Mucosa of rectum (tissue), 2 donors: Measurements from ENCODE around the gene GALNT12.

Experiments used
- H3K27ac ChIP-seq, 2 donors: one replicate each; pipeline ENCODE4 v1.7.0; 2013; ENCODE audit warnings: inconsistent platforms in 2 of 2, low read depth in 2 of 2, low read length in 2 of 2
- H3K27me3 ChIP-seq, 2 donors: one replicate each; pipeline ENCODE4 v1.7.0; 2013; ENCODE audit warnings: low read length in 2 of 2; ENCODE audit not compliant: control insufficient read depth in 2 of 2, insufficient read depth in 2 of 2
- H3K36me3 ChIP-seq, 2 donors: one replicate each; pipeline ENCODE4 v1.7.0; 2013; ENCODE audit warnings: low read length in 2 of 2; ENCODE audit not compliant: control insufficient read depth in 2 of 2, insufficient read depth in 2 of 2
- H3K4me1 ChIP-seq, 2 donors: one replicate each; pipeline ENCODE4 v1.7.0; 2013; ENCODE audit warnings: low read length in 2 of 2, mild to moderate bottlenecking in 1 of 2; ENCODE audit not compliant: control insufficient read depth in 2 of 2, insufficient read depth in 2 of 2
- H3K4me3 ChIP-seq, 2 donors: one replicate each; pipeline ENCODE4 v1.7.0; 2013; ENCODE audit warnings: low read length in 2 of 2
- H3K9ac ChIP-seq, 2 donors: one replicate each; pipeline ENCODE4 v1.7.0; 2013; ENCODE audit warnings: low read length in 2 of 2, low read depth in 1 of 2, mild to moderate bottlenecking in 1 of 2
- H3K9me3 ChIP-seq, 2 donors: one replicate each; pipeline ENCODE4 v1.7.0; 2013; ENCODE audit warnings: low read length in 2 of 2; ENCODE audit not compliant: control insufficient read depth in 2 of 2
- donor health status: healthy.
- donor health status: Normal muscosa, but diverticular disease.

The GALNT12 gene

GRCh38 chr9:98830554-98830953 lies 23.1 kb downstream of the GALNT12 start:
- no peak overlapping the region for H3K27ac ChIP-seq
- no peaks in the 10 kb centered on the region for H3K27me3 ChIP-seq
- peaks cover 39% of the 10 kb centered on the region in 2 donors for H3K36me3 ChIP-seq
- H3K9ac ChIP-seq: no peak overlapping the region
- H3K9me3 ChIP-seq: no peaks in the 10 kb centered on the region
- no peaks in the 10 kb centered on the region for H3K4me1 ChIP-seq
- no peak overlapping the region for H3K4me3 ChIP-seq

GRCh38 chr9:98831696-98832095 lies 24.2 kb downstream of the GALNT12 start:
- Histone ChIP-seq H3K9me3 (no peaks in the 10 kb centered on the region), H3K36me3 (peaks cover 41 to 43% of the 10 kb centered on the region in 2 donors), H3K27me3 (no peaks in the 10 kb centered on the region), H3K9ac (no peak overlapping the region), H3K4me1 (no peaks in the 10 kb centered on the region), H3K4me3 (no peak overlapping the region), H3K27ac (no peak overlapping the region)

GRCh38 chr9:98832768-98833089 lies 25.3 kb downstream of the GALNT12 start:
- H3K27me3 ChIP-seq: no peaks in the 10 kb centered on the region
- H3K27ac ChIP-seq: no peak overlapping the region
- no peak overlapping the region for H3K9ac ChIP-seq
- H3K9me3 ChIP-seq: no peaks in the 10 kb centered on the region
- no peaks in the 10 kb centered on the region for H3K4me1 ChIP-seq
- peaks cover 43 to 45% of the 10 kb centered on the region in 2 donors for H3K36me3 ChIP-seq
- H3K4me3 ChIP-seq: no peak overlapping the region

GRCh38 chr9:98833090-98833956 lies 25.9 kb downstream of the GALNT12 start:
- H3K36me3 ChIP-seq: peaks cover 42 to 45% of the 10 kb centered on the region in 2 donors
- H3K27me3 ChIP-seq: no peaks in the 10 kb centered on the region
- no peak overlapping the region for H3K4me3 ChIP-seq
- H3K9me3 ChIP-seq: no peaks in the 10 kb centered on the region
- no peaks in the 10 kb centered on the region for H3K4me1 ChIP-seq
- H3K27ac ChIP-seq: no peak overlapping the region
- no peak overlapping the region for H3K9ac ChIP-seq

- H3K27me3 ChIP-seq: no peaks in the 10 kb centered on the region
- H3K4me1 ChIP-seq: no peaks in the 10 kb centered on the region
- H3K4me3 ChIP-seq: no peak overlapping the region
- peaks cover 45 to 54% of the 10 kb centered on the region in 2 donors for H3K36me3 ChIP-seq
- H3K27ac ChIP-seq: no peak overlapping the region
- H3K9ac ChIP-seq: no peak overlapping the region
- no peaks in the 10 kb centered on the region for H3K9me3 ChIP-seq
These were observed 26.9 kb downstream of the GALNT12 start for GRCh38 chr9:98834386-98834785.

- Histone ChIP-seq H3K4me1 (no peaks in the 10 kb centered on the region), H3K9me3 (no peaks in the 10 kb centered on the region), H3K36me3 (peaks cover 52 to 63% of the 10 kb centered on the region in 2 donors), H3K4me3 (no peak overlapping the region), H3K27ac (no peak overlapping the region), H3K9ac (no peak overlapping the region), H3K27me3 (no peaks in the 10 kb centered on the region)
These were observed 28.7 kb downstream of the GALNT12 start for GRCh38 chr9:98836206-98836605.

GRCh38 chr9:98837516-98837915 lies 30.0 kb downstream of the GALNT12 start:
- no peak overlapping the region for H3K9ac ChIP-seq
- H3K27ac ChIP-seq: no peak overlapping the region
- no peaks in the 10 kb centered on the region for H3K9me3 ChIP-seq
- peaks cover 53 to 64% of the 10 kb centered on the region in 2 donors for H3K36me3 ChIP-seq
- no peaks in the 10 kb centered on the region for H3K4me1 ChIP-seq
- H3K27me3 ChIP-seq: no peaks in the 10 kb centered on the region
- H3K4me3 ChIP-seq: no peak overlapping the region

GRCh38 chr9:98838155-98838867 lies 30.8 kb downstream of the GALNT12 start:
- H3K27ac ChIP-seq: no peak overlapping the region
- H3K4me3 ChIP-seq: no peak overlapping the region
- H3K9ac ChIP-seq: no peak overlapping the region
- H3K36me3 ChIP-seq: peaks cover 48 to 57% of the 10 kb centered on the region in 2 donors
- no peaks in the 10 kb centered on the region for H3K4me1 ChIP-seq
- H3K27me3 ChIP-seq: no peaks in the 10 kb centered on the region
- no peaks in the 10 kb centered on the region for H3K9me3 ChIP-seq

GRCh38 chr9:98838868-98839565 lies 31.5 kb downstream of the GALNT12 start:
- Histone ChIP-seq H3K4me1 (no peaks in the 10 kb centered on the region), H3K9me3 (no peaks in the 10 kb centered on the region), H3K27ac (no peak overlapping the region), H3K4me3 (no peak overlapping the region), H3K36me3 (peaks cover 53 to 57% of the 10 kb centered on the region in 2 donors), H3K9ac (no peak overlapping the region), H3K27me3 (no peaks in the 10 kb centered on the region)

GRCh38 chr9:98839724-98840123 lies 32.3 kb downstream of the GALNT12 start:
- Histone ChIP-seq H3K4me1 (no peaks in the 10 kb centered on the region), H3K27ac (no peak overlapping the region), H3K9me3 (no peaks in the 10 kb centered on the region), H3K9ac (no peak overlapping the region), H3K36me3 (peaks cover 52 to 55% of the 10 kb centered on the region in 2 donors), H3K4me3 (no peak overlapping the region), H3K27me3 (no peaks in the 10 kb centered on the region)
